ENCODE results near the gene CREB5.
A peak's percentile ranks its signal among the peaks of the same experiment; 100 is the strongest.

The CREB5 gene

GRCh38 chr7:28656529-28656928 lies 244.2 kb downstream of the CREB5 start:
- DNase-seq = no peak

DNA sequence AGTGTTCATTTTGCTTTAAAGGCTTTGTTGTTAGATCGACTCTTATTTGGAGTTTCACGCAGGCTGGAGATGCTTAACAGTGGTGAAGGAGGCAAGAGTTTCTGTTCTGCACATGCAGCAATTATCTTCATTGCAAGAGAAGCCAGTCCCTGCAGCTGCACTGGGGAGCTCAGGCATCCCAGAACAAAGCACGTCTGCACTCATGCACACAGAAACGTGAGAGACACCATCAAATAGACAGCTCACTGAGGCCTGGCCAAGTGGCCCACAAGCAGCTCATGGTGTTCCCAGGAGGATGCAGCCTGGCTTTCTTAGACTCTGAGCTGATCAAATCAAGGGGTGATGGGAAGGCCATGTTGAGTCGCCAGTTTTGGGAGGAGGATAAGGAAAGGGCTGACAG lies 246.1 kb downstream of the CREB5 start:
- DNase-seq = no peak

DNA sequence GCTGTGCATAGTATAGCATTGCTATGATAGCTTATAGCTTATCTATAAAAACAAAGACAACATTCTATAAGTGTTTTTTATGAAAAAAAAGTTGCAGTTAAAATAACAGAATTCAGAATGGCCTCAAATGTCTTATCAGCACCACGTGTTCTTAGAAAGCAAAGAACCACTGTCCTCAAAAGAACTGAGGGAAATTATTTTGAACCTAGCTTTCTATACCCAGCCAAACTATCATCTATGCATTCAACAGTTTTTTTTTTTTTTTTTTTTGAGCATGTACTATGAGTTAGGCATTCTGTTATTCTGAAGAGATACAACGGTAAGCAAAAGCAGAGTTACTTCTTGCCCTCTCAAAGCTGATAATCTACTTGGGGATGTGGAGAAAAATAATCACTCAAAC lies 247.8 kb downstream of the CREB5 start:
- DNase-seq = no peak

- DNase-seq = no peak
These were observed 249.7 kb downstream of the CREB5 start for GRCh38 chr7:28661826-28662595.

DNA sequence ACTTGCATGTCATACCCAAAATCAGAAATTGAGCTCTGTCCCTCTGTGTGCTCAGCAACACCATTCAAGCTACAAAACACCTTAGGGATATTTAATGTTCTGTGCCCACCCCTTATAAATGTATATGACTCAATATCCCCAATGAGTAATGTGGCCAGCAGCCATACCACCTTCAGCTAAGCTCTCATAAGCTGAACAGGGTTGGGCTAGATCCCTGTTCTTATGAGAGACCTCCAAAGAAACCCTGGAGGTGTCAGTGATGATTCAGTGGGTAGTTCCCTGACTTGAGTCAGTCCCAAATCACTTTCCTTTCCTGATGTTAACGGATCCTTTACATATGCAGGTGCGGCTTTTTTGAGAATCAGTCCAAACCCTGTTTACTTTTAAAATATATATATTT lies 253.8 kb downstream of the CREB5 start:
- no peak for DNase-seq

- DNase-seq = no peak
These were observed 255.8 kb downstream of the CREB5 start for GRCh38 chr7:28668085-28668484.

GRCh38 chr7:28669330-28669729 lies 257.0 kb downstream of the CREB5 start:
- no peak for DNase-seq

- DNase-seq = no peak
These were observed 259.2 kb downstream of the CREB5 start for GRCh38 chr7:28671526-28671925.

- DNase-seq = no peak
These were observed 260.1 kb downstream of the CREB5 start for GRCh38 chr7:28672397-28672797.

- DNase-seq = no peak
These were observed 262.1 kb downstream of the CREB5 start for GRCh38 chr7:28674359-28674782.

GRCh38 chr7:28675429-28675828 lies 263.1 kb downstream of the CREB5 start:
- DNase-seq = no peak

DNA sequence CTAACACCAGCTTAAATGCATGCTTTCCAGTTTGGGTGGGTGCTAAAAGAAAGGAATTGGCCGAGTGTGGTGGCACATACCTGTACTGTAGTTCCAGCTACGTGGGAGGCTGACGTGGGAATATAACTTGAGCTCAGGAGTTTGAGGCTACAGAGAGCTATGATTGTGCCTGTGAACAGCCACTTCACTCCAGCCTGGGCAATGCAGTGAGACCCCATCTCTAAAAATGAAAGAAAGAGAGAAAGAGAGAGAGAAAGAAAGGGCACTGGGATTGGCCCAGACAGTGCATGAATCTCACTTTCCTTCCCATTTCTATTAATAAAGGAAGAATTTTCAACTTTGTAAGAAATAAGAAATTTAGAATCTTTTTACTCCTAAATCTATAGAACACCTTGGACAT lies 265.4 kb downstream of the CREB5 start:
- DNase-seq = no peak

- no peak for DNase-seq
These were observed 266.2 kb downstream of the CREB5 start for GRCh38 chr7:28678431-28678965.

DNA sequence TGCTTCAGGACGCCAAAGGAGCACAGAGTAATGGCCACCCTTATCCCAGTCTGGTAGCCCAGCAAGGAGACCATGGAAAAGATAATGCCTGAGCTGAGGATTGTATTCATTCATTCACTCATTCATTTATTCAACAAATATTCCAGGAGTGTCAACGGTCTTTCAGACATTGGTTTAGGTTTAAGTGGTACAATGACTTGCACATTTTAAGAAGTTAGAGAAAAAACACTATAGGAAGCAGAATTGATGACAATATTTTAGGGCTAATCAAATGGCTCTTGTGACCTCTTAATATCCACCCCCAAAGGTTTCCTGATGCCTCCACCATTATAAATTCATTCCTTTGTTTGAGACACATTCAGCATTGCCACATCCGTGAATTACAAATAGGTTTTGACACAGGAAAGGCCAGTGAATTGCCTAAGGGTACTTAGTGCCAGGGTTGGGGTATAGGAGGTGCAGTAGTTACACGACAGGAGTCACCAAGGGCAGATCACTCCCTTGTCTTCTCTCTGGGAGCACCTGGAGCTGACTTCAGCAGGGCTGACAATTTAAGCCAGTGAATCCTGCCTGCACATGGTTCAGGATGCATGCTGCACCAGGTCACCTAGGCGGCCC lies 269.5 kb downstream of the CREB5 start:
- DNase-seq = no peak

DNA sequence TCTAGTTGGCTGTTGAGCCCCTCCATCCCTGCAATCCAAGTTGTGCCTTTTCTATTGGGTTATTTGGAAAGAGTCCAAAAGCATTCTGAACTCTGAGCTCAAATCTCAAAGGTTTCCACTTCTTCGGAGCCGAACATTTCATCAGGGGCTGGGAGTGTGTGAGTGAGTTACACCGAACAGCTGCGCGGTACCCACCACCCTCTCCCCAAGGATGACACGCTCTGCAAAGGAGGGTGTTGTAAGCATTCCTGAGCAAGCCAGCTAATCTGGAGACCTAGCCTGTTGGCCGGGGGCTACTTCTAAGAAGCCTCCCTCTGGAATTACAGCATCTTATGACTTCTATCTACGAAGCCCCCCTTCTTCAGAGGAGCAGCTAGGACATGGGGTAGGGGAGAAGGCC lies 270.5 kb downstream of the CREB5 start:
- DNase-seq = no peak

DNA sequence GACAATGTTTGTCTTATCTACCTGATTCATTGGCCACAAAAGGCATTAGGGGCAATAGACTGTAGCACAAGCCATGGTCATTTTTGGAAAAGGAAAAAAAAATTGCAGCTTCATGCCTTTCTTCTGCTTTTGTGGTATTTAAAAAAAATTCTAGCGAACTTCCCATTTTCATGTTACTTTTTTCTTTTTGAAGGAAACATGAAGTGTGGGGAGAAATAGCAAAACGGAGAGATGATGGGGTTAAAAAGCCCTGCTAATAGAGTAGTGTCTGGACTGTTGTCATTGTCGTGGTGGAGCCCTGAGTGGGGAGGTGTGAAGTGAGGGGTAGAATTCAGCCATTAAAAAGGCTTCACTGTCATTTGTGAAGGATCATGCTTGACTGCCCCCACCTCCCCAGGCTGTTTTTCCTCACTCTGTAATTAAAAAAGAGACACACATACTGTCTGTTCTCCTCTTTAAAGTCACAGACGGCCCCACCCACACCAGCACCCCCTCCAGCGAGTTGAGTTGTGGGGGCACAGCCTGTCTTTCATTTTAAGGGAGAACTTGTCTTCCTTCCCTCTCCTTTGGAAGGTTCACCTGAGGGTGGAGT lies 272.4 kb downstream of the CREB5 start:
- no peak for DNase-seq

- no peak for DNase-seq
These were observed 272.9 kb downstream of the CREB5 start for GRCh38 chr7:28685242-28685643.

GRCh38 chr7:28685644-28686417 lies 273.5 kb downstream of the CREB5 start:
- peak; percentile 72 for DNase-seq

GRCh38 chr7:28686418-28686800 lies 274.1 kb downstream of the CREB5 start:
- DNase-seq = no peak

GRCh38 chr7:28687537-28687936 lies 275.2 kb downstream of the CREB5 start:
- no peak for DNase-seq

GRCh38 chr7:28688174-28688573 lies 275.9 kb downstream of the CREB5 start:
- DNase-seq = no peak

DNA sequence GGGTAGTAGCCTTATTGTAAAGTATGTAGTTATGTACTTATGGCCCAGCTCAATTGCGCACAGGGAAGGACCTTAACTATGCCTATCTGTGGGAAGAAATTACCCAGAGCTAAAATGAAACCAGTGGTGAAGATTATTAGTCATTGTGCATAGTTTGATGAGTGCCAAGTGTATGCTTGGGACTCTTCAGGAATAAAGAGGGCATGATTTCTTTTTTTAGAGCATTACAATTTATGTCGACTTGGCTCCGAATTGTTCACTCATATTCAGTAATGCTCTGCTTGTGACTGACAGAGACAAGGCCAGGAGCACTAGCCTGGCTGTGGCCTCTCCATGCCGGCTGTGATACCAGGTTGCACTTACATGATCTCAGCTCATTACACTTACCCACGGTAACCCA lies 276.3 kb downstream of the CREB5 start:
- DNase-seq = no peak

Measured in CD4-positive, alpha-beta T cell treated with Interleukin-15 for 1 hour (primary cell).